Body of pancreas (tissue), 4 donors: Measurements from ENCODE around the gene TPD52L1. TPM values are rescaled to one million over a fixed set of nuclear protein-coding genes. Genes with fewer than 3 reads are reported as not detected.

Experiments
- ATAC-seq: fragments of 150-250 bp; one replicate; pipeline ENCODE4 v1.9.1; 2016
- DNase-seq, 4 donors: peaks; one replicate each; pipeline ENCODE4 v3.0.0-alpha.2; 2019
- H3K27ac ChIP-seq, 4 donors: fragments of 200-600 bp; sonication (generic); 1 replicate in 3 of 4; 2 replicates in 1 of 4; pipeline versions ENCODE4 v1.5.1 to v1.6.1; 2016 to 2019; ENCODE audit warnings: mild to moderate bottlenecking in 1 of 4, mixed read lengths in 1 of 4, moderate library complexity in 1 of 4
- H3K27me3 ChIP-seq, 2 donors: fragments of 200-600 bp; sonication (generic); one replicate each; pipeline ENCODE4 v1.6.0; 2016; ENCODE audit warnings: mild to moderate bottlenecking in 1 of 2
- H3K36me3 ChIP-seq, 2 donors: fragments of 200-600 bp; sonication (generic); replicated peaks in 1 of 2; 2 replicates each; pipeline ENCODE4 v1.5.1; 2016; ENCODE audit warnings: low read depth in 2 of 2; ENCODE audit not compliant: insufficient read depth in 1 of 2
- H3K4me1 ChIP-seq: fragments of 200-600 bp; sonication (generic); one replicate; pipeline ENCODE4 v1.6.0; 2016
- H3K4me3 ChIP-seq, 2 donors: fragments of 200-600 bp; sonication (generic); 1 replicate in 1 of 2; 2 replicates in 1 of 2; pipeline ENCODE4 v1.5.1; 2016 to 2019
- H3K9me3 ChIP-seq, 3 donors: fragments of 200-600 bp; sonication (generic); 1 replicate in 2 of 3; 2 replicates in 1 of 3; pipeline ENCODE4 v1.5.1; 2016
- CTCF ChIP-seq, 7 experiments: fragments of 450-650 bp in 4 of 7; fragments of 200-600 bp in 3 of 7; sonication (generic) in 3 of 7; IDR thresholded peaks; one replicate each; pipeline ENCODE4 v1.5.1; 2016 to 2019; ENCODE audit warnings: antibody characterized with exemption in 7 of 7
- POLR2A ChIP-seq, 3 donors: fragments of 450-650 bp; IDR thresholded peaks; one replicate each; pipeline ENCODE4 v1.6.1; 2016; ENCODE audit warnings: antibody characterized with exemption in 3 of 3, mild to moderate bottlenecking in 2 of 3
- WGBS, 2 donors: methylation state at CpG; one replicate each; pipeline ENCODE4 v1.1.5; 2017; 5-methylcytosine and 5-hydroxymethylcytosine counted together
- intact Hi-C: fragments of 100-400 bp; cut with DNase I; formaldehyde crosslinking; loops from one replicate; pipeline ENCODE4 v1.15.1; 2023
- total RNA-seq, 2 donors: library from RNA; depleted of rRNA; stranded (reverse); fragments of >200 nt; gene quantifications; one replicate each; pipeline ENCODE4 v1.1.0, GENCODE V29; 2016

Gene TPD52L1
- total RNA-seq, 2 donors from 2014 or later: 33.3 to 101 TPM

- no peak for ATAC-seq
- WGBS, 2 donors: 34 to 50% methylated on average over 1 of the region's 1 CpG
- peaks cover 0 to 9% (median 0%) of the 10 kb centered on the region in 3 donors for H3K9me3 ChIP-seq
- TF ChIP-seq CTCF (IDR thresholded peaks at IDR 0.05): no peak
- no peak for TF ChIP-seq POLR2A (IDR thresholded peaks at IDR 0.05)
- intact Hi-C loops: no loop called here
- no peak overlapping the region for H3K4me3 ChIP-seq
- H3K36me3 ChIP-seq: no peaks in the 10 kb centered on the region
- no peaks in the 10 kb centered on the region for H3K4me1 ChIP-seq
- no peak overlapping the region for H3K27ac ChIP-seq
- no peaks in the 10 kb centered on the region for H3K27me3 ChIP-seq
- DNase-seq: no peak
Observed at GRCh38 chr6:125116170-125116569, 37.4 kb upstream of the TPD52L1 start.

GRCh38 chr6:125116710-125117109, 36.9 kb upstream of the TPD52L1 start:
- no peak for DNase-seq
- intact Hi-C loops: no loop called here
- H3K27ac ChIP-seq: no peak overlapping the region
- peaks cover 0 to 6% (median 0%) of the 10 kb centered on the region in 3 donors for H3K9me3 ChIP-seq
- H3K27me3 ChIP-seq: no peaks in the 10 kb centered on the region
- TF ChIP-seq POLR2A (IDR thresholded peaks at IDR 0.05) (no peak), CTCF (IDR thresholded peaks at IDR 0.05) (no peak)
- H3K4me3 ChIP-seq: no peak overlapping the region
- no peak for ATAC-seq
- H3K36me3 ChIP-seq: no peaks in the 10 kb centered on the region
- 70 to 72% methylated on average over 4 of the region's 4 CpGs for WGBS, 2 donors
- H3K4me1 ChIP-seq: no peaks in the 10 kb centered on the region

GRCh38 chr6:125117818-125118217, 35.8 kb upstream of the TPD52L1 start:
- DNase-seq (no peak), ATAC-seq (no peak)
- Histone ChIP-seq H3K36me3 (no peaks in the 10 kb centered on the region), H3K4me1 (no peaks in the 10 kb centered on the region), H3K4me3 (no peak overlapping the region), H3K27me3 (no peaks in the 10 kb centered on the region), H3K27ac (no peak overlapping the region), H3K9me3 (no peaks in the 10 kb centered on the region)
- TF ChIP-seq CTCF (IDR thresholded peaks at IDR 0.05): no peak
- no peak for TF ChIP-seq POLR2A (IDR thresholded peaks at IDR 0.05)
- intact Hi-C loops: no loop called here
- WGBS, 2 donors: 68 to 80% methylated on average over 3 of the region's 3 CpGs

GRCh38 chr6:125120054-125120590, 33.5 kb upstream of the TPD52L1 start:
- no peaks in the 10 kb centered on the region for H3K4me1 ChIP-seq
- H3K4me3 ChIP-seq: no peak overlapping the region
- WGBS, 2 donors: 70 to 89% methylated on average over 3 of the region's 3 CpGs
- intact Hi-C loops: no loop called here
- DNase-seq: no peak
- no peaks in the 10 kb centered on the region for H3K27me3 ChIP-seq
- H3K27ac ChIP-seq: no peak overlapping the region
- no peak for ATAC-seq
- no peaks in the 10 kb centered on the region for H3K36me3 ChIP-seq
- TF ChIP-seq POLR2A (IDR thresholded peaks at IDR 0.05) (no peak), CTCF (IDR thresholded peaks at IDR 0.05) (no peak)
- no peaks in the 10 kb centered on the region for H3K9me3 ChIP-seq

GRCh38 chr6:125121894-125122293, 31.7 kb upstream of the TPD52L1 start:
- Histone ChIP-seq H3K27me3 (no peaks in the 10 kb centered on the region), H3K36me3 (no peaks in the 10 kb centered on the region), H3K4me3 (no peak overlapping the region), H3K4me1 (no peaks in the 10 kb centered on the region), H3K9me3 (no peaks in the 10 kb centered on the region), H3K27ac (no peak overlapping the region)
- DNase-seq: no peak
- no peak for TF ChIP-seq POLR2A (IDR thresholded peaks at IDR 0.05)
- TF ChIP-seq CTCF (IDR thresholded peaks at IDR 0.05): no peak
- WGBS, 2 donors: 21 to 33% methylated on average over 1 of the region's 1 CpG
- intact Hi-C loops: no loop called here
- ATAC-seq: no peak
